Thyroid gland (tissue), 4 donors: ENCODE measurements around the gene FBXL20. TPM values are rescaled to one million over a fixed set of nuclear protein-coding genes. Genes with fewer than 3 reads are reported as not detected.
"Not testable (repeated sequence)": the region's sequence is repeated elsewhere in the genome, so short reads cannot be mapped to it uniquely, and the experiment has no call there.

Experiments
- DNase-seq, 2 donors: peaks; one replicate each; pipeline ENCODE4 v3.0.0-alpha.2; 2019
- H3K27ac ChIP-seq, 3 donors: fragments of 200-600 bp; sonication (generic); 1 replicate in 2 of 3; 2 replicates in 1 of 3; pipeline ENCODE4 v1.5.1; 2016 to 2019; ENCODE audit warnings: mild to moderate bottlenecking in 1 of 3, moderate library complexity in 1 of 3
- H3K27me3 ChIP-seq: fragments of 200-600 bp; sonication (generic); one replicate; pipeline ENCODE4 v1.5.1; 2019
- H3K36me3 ChIP-seq, 2 donors: fragments of 200-600 bp; sonication (generic); one replicate each; pipeline ENCODE4 v1.5.1; 2016 to 2019
- H3K4me1 ChIP-seq, 2 donors: fragments of 200-600 bp; sonication (generic); one replicate each; pipeline ENCODE4 v1.5.1; 2017 to 2019
- H3K4me3 ChIP-seq, 3 donors: fragments of 200-600 bp; sonication (generic); replicated peaks in 1 of 3; 1 replicate in 2 of 3; 2 replicates in 1 of 3; pipeline ENCODE4 v1.5.1; 2016; ENCODE audit warnings: mild to moderate bottlenecking in 1 of 3
- H3K9me3 ChIP-seq: fragments of 200-600 bp; sonication (generic); one replicate; pipeline ENCODE4 v1.5.1; 2017
- POLR2A ChIP-seq, 2 donors: fragments of 450-650 bp; IDR thresholded peaks; one replicate each; pipeline ENCODE4 v1.6.1; 2017; ENCODE audit warnings: antibody characterized with exemption in 2 of 2, mild to moderate bottlenecking in 2 of 2, moderate library complexity in 1 of 2
- WGBS, 2 donors: methylation state at CpG; one replicate each; pipeline ENCODE4 v1.1.5; 2017; 5-methylcytosine and 5-hydroxymethylcytosine counted together
- intact Hi-C: fragments of 100-400 bp; cut with DNase I; formaldehyde crosslinking; loops from one replicate; pipeline ENCODE4 v1.15.1; 2023
- total RNA-seq, 4 donors: library from RNA; depleted of rRNA; stranded (reverse); fragments of >200 nt; gene quantifications; one replicate each; pipeline ENCODE4 v1.2.3, GENCODE V29; 2016
- TF ChIP-seq, protein P1 (sequence below), 6 experiments: fragments of 200-600 bp in 3 of 6; fragments of 450-650 bp in 3 of 6; sonication (generic) in 3 of 6; IDR thresholded peaks; one replicate each; pipeline ENCODE4 v1.5.1; 2016 to 2019; ENCODE audit warnings: antibody characterized with exemption in 6 of 6, mild to moderate bottlenecking in 2 of 6, inconsistent platforms in 1 of 6, moderate library complexity in 1 of 6

Gene FBXL20
- total RNA-seq, 4 donors from 2014 or later: 17.2 to 27.7 (median 22.2) TPM

DNA sequence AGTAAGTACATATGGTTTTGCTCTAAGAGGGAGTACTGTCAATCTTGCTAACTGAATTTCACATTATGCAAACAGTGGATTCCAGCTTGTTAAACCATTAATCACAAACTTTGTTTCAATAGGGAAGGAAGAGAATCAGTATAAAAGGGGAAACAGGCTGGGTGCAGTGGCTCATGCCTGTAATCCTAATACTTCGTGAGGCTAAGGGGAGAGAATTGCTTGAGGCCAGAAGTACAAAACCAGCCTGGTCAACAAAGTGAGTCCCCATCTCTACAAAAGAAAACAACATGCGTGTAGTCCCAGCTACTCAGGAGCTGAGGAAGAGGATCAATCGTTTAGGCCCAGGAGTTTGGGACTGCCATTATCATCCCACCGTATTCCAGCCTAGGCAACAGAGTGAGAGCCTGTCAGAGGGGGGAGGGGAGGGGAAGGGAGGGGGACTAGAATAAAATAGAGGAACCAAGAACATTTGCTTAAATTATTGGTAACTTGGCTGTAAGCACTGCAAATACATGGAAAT, 65.7 kb downstream of the FBXL20 start:
- Histone ChIP-seq H3K9me3 (no peaks in the 10 kb centered on the region), H3K36me3 (no peaks in the 10 kb centered on the region), H3K27me3 (no peaks in the 10 kb centered on the region), H3K4me1 (peaks cover 13 to 41% of the 10 kb centered on the region in 2 donors), H3K27ac (peak overlapping the region in 1 of 3 donors; percentile 6), H3K4me3 (no peak overlapping the region)
- intact Hi-C loops: no loop called here
- TF ChIP-seq POLR2A (IDR thresholded peaks at IDR 0.05): no peak
- TF ChIP-seq, protein P1, sequence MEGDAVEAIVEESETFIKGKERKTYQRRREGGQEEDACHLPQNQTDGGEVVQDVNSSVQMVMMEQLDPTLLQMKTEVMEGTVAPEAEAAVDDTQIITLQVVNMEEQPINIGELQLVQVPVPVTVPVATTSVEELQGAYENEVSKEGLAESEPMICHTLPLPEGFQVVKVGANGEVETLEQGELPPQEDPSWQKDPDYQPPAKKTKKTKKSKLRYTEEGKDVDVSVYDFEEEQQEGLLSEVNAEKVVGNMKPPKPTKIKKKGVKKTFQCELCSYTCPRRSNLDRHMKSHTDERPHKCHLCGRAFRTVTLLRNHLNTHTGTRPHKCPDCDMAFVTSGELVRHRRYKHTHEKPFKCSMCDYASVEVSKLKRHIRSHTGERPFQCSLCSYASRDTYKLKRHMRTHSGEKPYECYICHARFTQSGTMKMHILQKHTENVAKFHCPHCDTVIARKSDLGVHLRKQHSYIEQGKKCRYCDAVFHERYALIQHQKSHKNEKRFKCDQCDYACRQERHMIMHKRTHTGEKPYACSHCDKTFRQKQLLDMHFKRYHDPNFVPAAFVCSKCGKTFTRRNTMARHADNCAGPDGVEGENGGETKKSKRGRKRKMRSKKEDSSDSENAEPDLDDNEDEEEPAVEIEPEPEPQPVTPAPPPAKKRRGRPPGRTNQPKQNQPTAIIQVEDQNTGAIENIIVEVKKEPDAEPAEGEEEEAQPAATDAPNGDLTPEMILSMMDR (IDR thresholded peaks at IDR 0.05): no peak
- 65 to 71% methylated on average over 4 of the region's 4 CpGs for WGBS, 2 donors
- no peak for DNase-seq

DNA sequence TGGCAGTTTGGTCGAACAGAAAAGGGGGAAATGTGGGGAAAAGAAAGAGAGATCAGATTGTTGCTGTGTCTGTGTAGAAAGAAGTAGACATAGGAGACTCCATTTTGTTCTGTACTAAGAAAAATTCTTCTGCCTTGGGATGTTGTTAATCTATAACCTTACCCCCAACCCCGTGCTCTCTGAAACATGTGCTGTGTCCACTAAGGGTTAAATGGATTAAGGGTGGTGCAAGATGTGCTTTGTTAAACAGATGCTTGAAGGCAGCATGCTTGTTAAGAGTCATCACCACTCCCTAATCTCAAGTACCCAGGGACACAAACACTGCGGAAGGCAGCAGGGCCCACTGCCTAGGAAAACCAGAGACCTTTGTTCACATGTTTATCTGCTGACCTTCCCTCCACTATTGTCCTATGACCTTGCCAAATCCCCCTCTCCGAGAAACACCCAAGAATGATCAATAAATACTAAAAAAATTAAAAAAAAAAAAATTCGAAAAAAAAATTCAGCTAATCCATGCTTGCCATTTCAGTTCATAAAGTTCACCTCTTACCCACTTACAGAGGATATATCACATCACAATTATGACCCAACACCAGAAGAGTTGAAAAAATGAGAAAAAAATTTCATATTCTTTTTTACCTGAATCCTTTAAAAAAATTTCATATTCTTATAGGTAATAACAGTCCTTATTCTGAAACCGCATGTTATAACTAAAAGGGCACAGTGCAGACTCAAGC, 67.2 kb downstream of the FBXL20 start:
- H3K9me3 ChIP-seq, H3K27me3 ChIP-seq, intact Hi-C loops, DNase-seq, H3K36me3 ChIP-seq, H3K4me3 ChIP-seq: not testable (repeated sequence)
- 70 to 72% methylated on average over 5 to 6 of the region's 6 CpGs for WGBS, 2 donors
- peak overlapping the region in 1 of 3 donors; percentile 39 for H3K27ac ChIP-seq
- H3K4me1 ChIP-seq: peaks cover 8 to 35% of the 10 kb centered on the region in 2 donors

DNA sequence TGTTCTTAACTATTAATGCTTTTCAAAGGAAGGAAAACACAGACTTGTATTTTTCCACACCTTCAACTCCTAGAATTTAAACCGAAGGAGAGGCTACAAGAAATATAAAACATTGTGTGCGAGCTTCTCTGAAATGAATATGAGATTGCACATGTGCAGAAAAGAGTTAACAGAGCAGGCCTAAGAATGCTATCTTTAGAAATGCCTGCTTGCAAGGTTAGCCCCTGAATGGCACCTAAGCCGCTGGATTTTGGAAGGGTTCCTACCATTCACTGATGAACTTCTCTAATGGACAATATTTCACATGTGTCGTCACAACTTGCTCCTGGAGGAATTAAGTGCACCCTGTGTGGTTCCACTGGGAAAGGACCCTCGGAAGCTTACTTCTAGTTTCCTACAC, 69.3 kb downstream of the FBXL20 start:
- Histone ChIP-seq H3K27ac (no peak overlapping the region), H3K4me3 (no peak overlapping the region), H3K36me3 (no peaks in the 10 kb centered on the region), H3K27me3 (no peaks in the 10 kb centered on the region), H3K4me1 (peaks cover 14 to 36% of the 10 kb centered on the region in 2 donors), H3K9me3 (no peaks in the 10 kb centered on the region)
- intact Hi-C loops: no loop called here
- 84 to 91% methylated on average over 5 of the region's 5 CpGs for WGBS, 2 donors
- no peak for DNase-seq
- TF ChIP-seq POLR2A (IDR thresholded peaks at IDR 0.05): no peak
- TF ChIP-seq, protein P1 (IDR thresholded peaks at IDR 0.05): no peak

DNA sequence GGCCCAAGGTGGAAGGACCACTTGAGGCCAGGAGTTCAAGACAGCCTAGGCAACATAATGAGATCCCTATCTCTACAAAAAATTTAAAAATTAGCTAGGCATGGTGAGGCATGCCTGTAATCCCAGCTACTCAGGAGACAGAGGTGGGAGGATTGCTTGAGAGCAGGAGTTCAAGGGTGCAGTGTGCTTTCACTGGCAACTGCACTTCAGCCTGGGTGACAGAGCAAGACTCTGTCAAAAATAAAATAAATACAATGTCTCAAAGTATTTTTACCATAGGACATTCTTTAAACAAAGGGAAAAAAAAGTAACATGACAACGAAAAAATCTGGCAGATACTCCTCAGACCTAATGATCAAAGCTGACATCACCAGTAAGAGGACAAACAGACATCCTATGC, 72.6 kb downstream of the FBXL20 start:
- Histone ChIP-seq H3K27ac (no peak overlapping the region), H3K36me3 (no peaks in the 10 kb centered on the region), H3K4me3 (no peak overlapping the region), H3K4me1 (peaks cover 6 to 18% of the 10 kb centered on the region in 2 donors), H3K9me3 (no peaks in the 10 kb centered on the region), H3K27me3 (no peaks in the 10 kb centered on the region)
- 33 to 44% methylated on average over 1 of the region's 1 CpG for WGBS, 2 donors
- DNase-seq: no peak
- intact Hi-C loops: no loop called here
- no peak for TF ChIP-seq POLR2A (IDR thresholded peaks at IDR 0.05)
- TF ChIP-seq, protein P1 (IDR thresholded peaks at IDR 0.05): no peak

DNA sequence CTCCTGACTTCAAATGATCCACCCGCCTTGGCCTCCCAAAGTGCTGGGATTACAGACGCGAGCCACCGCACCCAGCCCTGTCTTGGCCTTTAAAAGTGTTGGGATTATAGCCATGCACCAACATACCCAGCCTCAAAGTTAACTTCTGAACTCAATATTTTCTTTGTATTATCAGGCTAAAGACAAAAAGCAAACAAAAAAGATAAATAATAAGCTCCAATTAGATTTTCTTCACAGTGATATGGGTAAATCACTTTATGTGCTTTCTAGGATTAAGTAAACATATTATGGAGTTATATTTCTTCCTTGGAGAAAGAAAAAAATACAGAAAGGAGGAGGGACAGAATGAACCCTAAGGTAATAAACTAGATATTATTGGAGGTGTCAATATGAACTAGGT, 74.3 kb downstream of the FBXL20 start:
- DNase-seq: no peak
- no peak overlapping the region for H3K4me3 ChIP-seq
- H3K9me3 ChIP-seq: no peaks in the 10 kb centered on the region
- H3K36me3 ChIP-seq: no peaks in the 10 kb centered on the region
- intact Hi-C loops: no loop called here
- WGBS, 2 donors: 83 to 97% methylated on average over 4 of the region's 4 CpGs
- H3K27me3 ChIP-seq: no peaks in the 10 kb centered on the region
- peaks cover 6 to 18% of the 10 kb centered on the region in 2 donors for H3K4me1 ChIP-seq
- no peak for TF ChIP-seq POLR2A (IDR thresholded peaks at IDR 0.05)
- TF ChIP-seq, protein P1 (IDR thresholded peaks at IDR 0.05): no peak
- no peak overlapping the region for H3K27ac ChIP-seq
